ENCODE data around the gene FBXO41.

GRCh38 chr2:73246850-73247249 lies 37.4 kb downstream of the FBXO41 start:
- TF ChIP-seq, protein P1, sequence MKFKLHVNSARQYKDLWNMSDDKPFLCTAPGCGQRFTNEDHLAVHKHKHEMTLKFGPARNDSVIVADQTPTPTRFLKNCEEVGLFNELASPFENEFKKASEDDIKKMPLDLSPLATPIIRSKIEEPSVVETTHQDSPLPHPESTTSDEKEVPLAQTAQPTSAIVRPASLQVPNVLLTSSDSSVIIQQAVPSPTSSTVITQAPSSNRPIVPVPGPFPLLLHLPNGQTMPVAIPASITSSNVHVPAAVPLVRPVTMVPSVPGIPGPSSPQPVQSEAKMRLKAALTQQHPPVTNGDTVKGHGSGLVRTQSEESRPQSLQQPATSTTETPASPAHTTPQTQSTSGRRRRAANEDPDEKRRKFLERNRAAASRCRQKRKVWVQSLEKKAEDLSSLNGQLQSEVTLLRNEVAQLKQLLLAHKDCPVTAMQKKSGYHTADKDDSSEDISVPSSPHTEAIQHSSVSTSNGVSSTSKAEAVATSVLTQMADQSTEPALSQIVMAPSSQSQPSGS (CRISPR knock-in tag; IDR thresholded peaks at IDR 0.05) = no peak
- TF ChIP-seq HDGF (IDR thresholded peaks at IDR 0.05) (no peak), POLR2A (conservative IDR thresholded peaks at IDR 0.05) (no peak), MTA1 (IDR thresholded peaks at IDR 0.05; ENCODE audit: borderline replicate concordance) (no peak), ZNF644 (tag; IDR thresholded peaks at IDR 0.05; ENCODE audit: low read depth) (no peak), RFX5 (IDR thresholded peaks at IDR 0.05; ENCODE audit: low read depth, low read length) (no peak)
